Right hindlimb (tissue), 1 donor: ENCODE measurements around the gene TGIF2.
"Not testable (repeated sequence)": the region's sequence is repeated elsewhere in the genome, so short reads cannot be mapped to it uniquely, and the experiment has no call there.

Experiments used
- DNase-seq: peaks from one replicate; pipeline ENCODE4 v3.0.0-alpha.2; 2018

TGIF2 gene

DNA sequence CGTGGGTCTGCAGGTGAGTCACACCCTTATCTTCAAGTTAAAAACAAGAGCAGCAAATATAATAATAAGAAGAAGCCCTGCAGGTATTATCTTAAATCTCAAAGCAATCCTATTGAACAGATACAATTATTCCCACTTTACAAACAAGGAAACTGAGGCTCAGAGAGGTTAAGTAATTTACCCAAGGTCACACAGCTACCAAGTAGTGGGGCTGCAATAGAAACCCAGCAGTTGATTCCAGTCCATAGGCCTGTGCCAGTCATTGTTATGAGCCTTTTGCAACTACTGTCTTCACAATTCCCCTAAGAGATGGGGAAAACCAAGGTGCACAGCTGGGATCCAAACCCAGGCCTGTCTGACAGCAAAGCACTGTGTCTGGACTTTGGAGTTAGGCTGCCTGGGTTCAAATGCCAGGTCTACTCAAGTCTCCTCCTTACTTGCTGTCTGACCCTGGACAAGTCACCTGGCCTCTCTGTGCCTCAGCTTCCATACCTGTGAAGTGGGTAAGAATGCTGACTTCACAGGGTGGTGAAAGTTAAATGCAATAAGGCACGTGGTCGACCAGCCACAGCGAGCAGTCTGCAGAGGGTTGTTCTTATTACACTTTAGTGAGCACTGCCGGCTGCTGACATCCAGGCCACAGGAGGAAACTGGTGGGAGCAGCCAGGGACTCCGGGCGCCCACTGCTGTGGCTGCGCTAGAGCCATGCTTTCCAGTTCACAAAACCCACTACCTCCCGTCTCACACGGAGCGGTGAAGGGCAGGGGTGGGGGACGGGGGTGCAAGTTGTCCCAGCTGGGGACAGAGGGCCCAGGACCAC is 26.0 kb upstream of the TGIF2 start:
- DNase-seq: no peak

DNA sequence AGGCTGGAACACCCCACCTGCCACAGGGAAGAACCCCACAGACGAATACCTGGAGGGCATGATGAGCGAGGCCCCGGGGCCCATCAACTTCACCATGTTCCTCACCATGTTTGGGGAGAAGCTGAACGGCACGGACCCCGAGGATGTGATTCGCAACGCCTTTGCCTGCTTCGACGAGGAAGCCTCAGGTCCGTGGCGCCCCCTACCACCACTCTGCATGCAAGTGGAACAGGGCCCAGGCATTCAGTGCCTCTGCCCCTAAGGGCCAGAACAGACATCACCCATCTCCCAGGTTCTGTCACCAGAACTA is 25.4 kb upstream of the TGIF2 start:
- DNase-seq: no peak

DNA sequence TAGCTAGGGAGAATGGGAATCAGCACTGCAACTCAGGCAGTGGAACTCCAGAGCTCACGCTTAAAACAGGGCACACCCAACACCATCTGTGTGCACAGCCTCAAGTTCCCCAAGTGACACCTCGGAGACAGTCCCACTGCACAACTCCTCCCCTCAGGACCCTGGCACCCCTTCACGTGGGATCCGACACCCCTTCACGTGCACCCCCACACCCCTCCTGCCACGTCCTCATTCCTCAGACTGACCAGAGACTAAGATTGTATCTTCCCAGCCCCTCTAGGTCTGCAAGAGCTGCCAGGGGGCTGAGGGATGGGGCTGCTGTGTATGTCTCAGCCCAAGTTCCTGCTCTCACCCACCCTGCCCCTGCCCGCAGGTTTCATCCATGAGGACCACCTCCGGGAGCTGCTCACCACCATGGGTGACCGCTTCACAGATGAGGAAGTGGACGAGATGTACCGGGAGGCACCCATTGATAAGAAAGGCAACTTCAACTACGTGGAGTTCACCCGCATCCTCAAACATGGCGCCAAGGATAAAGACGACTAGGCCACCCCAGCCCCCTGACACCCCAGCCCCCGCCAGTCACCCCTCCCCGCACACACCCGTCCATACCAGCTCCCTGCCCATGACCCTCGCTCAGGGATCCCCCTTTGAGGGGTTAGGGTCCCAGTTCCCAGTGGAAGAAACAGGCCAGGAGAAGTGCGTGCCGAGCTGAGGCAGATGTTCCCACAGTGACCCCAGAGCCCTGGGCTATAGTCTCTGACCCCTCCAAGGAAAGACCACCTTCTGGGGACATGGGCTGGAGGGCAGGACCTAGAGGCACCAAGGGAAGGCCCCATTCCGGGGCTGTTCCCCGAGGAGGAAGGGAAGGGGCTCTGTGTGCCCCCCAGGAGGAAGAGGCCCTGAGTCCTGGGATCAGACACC is 24.4 kb upstream of the TGIF2 start:
- no peak for DNase-seq

DNA sequence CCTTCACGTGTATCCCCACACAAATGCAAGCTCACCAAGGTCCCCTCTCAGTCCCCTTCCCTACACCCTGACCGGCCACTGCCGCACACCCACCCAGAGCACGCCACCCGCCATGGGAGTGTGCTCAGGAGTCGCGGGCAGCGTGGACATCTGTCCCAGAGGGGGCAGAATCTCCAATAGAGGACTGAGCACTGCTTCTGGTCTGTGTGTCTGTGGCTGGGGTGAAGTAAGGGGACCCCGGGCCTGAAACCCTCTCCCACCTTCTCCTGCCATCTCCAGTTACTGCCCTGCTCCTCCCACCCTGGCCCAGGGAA is 23.8 kb upstream of the TGIF2 start:
- no peak for DNase-seq

DNA sequence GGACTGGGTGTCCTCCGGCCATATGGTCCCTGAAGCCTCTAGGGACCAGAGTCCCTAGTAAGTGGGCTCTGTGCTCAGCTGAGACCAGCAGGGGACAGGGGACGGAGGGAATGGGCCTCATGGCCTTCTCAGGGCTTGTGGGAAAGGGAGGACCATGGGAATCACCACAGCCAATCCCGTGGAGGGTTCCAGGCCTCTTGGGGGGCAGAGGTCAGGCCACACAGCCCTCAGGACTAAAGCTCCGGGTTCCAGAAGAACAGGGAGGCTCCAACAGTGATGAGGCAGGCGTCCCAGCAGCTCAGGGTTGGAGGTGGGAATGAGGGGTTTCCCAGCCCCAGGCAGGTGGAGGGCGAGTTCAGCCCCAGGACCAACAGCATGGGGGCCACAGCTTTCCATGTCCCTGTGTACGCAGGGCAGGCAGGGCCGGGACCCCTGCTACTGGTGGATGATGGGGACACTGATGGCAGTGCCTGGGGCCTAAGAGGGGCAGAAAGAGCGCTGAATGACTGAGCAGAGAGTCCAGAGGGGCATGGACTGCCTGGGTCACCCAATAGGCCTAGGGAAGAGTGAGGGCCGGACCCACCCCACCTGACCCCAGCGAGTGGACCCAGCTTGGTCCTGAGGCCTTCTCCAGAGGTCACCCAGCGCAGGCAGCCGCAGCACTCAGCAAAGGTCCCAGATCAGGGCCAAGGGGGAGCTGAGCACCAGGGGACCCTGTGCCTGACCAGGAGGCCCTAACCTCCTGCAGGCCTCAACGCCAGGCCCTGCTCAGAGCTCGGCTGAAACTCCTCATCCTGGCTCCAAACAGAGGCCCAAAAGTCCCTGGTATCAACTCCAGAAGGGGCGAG is 23.2 kb upstream of the TGIF2 start:
- DNase-seq: no peak

DNA sequence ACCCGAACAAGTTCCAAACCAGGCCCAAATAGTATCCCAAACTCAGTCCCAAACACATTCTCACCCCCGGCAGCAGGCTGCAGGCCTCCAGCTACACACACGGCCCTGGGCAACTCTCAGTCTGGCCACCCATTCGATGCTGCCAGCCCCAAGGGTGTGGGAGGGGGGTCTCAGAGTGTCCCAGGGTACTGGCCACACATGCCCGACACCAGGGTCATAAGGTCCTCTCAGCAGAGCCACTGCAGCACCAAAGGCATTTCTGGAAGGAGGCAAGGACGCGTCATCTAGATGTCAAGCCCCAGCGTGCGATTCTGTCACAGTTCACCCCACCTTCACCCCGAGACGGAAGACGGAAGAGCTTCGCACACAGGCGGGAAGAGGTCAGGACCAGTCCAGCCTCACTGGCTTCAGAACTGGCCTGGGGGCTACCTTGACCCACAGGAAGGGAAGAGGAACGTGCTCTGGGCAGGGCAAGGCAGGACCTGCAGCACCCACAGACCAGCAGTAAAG is 22.6 kb upstream of the TGIF2 start:
- no peak for DNase-seq

DNA sequence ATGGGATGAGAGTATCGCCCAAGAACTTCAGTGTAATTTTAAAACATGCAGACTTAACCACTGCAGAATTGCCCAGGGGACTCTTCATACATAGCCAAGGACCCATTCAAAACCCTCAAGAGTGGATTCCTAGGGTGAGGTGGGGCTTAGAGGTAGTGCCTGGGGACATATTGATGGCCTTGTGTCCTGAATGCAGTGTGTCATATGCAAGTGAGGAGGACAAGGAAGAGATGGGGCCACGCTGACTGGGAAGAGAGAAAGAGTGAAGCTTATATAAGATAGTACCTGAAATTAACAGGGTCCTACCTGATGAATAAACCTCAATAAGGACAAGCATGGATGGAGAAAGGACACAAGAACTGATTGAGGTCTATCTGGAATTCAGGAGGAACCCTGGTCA is 18.1 kb upstream of the TGIF2 start:
- DNase-seq: no peak

DNA sequence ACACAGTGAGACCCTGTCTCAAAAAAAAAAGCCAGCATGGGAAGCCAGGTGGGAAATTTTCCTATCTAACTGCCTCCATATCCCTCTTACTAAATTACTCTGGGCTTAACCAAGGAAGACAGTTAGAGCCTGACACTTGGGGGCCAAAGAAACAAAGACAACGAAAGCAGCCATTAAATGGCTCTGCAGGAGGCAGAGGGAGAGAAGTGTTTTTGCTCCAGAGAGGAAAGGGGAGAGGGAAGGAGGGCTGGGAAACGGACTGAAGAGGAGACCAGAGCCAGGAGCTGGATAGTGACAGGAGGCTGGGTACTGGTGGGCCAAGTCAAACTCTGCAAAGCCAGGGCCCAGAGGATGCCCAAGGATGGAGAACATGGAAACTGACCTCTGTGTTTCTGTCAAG is 10.7 kb upstream of the TGIF2 start:
- DNase-seq: no peak

DNA sequence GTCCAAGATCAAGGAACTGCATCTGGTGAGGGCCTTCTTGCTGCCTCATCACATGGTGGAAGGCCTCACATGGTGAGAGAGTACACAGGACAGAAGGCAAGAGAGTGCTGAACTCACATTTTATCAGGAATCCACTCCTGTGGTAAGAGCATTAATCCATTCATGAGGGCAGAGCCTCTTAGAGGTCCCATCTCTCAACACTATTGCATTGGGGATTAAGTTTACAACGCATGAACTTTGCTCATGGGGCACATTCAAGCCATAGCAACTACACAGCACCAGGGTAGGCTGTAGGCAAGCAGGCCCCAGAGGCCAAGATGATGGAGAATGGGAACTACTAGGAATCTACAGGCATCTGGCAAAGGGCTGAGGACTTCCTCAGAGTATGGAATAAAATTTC is 10.0 kb upstream of the TGIF2 start:
- DNase-seq: no peak

DNA sequence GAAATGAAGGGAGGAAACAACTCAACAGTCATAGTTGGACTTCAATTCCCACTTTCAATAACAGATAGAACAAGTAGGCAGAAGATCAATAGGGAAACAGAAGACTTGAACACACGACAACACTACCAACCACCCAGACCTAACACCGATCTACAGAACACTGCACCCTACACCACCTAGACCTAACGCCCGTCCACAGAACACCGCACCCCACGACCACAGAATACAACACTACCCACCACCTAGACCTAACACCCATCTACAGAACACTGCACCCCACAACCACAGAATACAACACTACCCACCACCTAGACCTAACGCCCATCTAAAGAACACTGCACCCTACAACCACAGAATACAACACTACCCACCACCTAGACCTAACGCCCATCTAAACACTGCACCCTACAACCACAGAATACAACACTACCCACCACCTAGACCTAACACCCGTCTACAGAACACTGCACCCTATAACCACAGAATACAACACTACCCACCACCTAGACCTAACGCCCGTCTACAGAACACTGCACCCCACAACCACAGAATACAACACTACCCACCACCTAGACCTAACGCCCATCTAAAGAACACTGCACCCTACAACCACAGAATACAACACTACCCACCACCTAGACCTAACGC is 9.2 kb upstream of the TGIF2 start:
- not testable (repeated sequence) for DNase-seq

DNA sequence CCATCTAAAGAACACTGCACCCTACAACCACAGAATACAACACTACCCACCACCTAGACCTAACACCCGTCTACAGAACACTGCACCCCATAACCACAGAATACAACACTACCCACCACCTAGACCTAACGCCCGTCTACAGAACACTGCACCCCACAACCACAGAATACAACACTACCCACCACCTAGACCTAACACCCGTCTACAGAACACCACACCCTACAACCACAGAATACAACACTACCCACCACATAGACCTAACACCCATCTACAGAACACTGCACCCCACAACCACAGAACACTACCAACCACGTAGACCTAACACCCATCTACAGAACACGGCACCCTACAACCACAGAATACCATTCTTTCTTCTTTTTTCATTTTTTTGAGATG is 8.7 kb upstream of the TGIF2 start:
- not testable (repeated sequence) for DNase-seq

DNA sequence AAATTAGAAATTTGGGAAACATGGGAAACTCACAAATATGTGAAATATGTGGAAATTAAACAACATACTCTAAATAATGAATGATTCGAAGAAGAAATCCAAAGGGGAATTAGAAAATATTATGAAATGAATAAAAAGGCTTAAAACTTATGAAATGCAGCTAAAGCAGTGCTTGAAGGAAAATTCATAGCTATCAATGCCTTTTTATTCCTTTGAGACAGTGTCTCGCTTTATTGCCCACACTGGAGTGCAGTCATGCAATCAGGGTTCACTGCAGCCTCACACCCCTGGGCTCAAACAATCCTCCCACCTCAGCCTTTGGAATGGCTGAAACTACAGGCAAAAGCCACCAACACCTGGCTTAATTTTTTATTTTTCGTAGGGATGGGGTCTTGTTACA is 7.9 kb upstream of the TGIF2 start:
- no peak for DNase-seq

DNA sequence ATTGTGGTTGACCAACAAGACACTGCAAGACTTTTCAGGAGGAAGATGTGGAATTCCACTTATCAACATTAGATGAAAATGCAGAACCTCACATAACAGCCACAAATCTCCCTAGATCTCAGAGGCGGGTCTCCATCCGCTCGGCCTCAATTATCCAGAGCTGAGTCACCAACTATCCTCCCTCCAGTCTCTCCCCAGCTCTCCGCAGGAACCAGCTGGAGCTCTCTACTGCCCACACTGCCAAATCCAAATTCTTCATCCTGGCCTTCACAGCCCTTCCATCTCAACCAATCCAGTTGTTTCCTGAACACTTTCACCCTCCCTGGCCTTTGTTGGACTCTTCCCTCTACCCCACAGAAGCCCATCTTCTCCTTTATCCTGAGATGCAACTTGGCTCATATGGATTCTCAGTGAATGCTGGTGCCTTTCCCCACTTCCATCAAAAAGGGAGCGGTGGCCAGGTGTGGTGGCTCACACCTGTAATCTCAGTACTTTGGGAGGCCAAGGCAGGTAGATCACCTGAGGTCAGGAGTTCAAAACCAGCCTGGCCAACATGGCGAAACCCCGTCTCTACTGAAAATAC is 3.5 kb upstream of the TGIF2 start:
- no peak for DNase-seq

DNA sequence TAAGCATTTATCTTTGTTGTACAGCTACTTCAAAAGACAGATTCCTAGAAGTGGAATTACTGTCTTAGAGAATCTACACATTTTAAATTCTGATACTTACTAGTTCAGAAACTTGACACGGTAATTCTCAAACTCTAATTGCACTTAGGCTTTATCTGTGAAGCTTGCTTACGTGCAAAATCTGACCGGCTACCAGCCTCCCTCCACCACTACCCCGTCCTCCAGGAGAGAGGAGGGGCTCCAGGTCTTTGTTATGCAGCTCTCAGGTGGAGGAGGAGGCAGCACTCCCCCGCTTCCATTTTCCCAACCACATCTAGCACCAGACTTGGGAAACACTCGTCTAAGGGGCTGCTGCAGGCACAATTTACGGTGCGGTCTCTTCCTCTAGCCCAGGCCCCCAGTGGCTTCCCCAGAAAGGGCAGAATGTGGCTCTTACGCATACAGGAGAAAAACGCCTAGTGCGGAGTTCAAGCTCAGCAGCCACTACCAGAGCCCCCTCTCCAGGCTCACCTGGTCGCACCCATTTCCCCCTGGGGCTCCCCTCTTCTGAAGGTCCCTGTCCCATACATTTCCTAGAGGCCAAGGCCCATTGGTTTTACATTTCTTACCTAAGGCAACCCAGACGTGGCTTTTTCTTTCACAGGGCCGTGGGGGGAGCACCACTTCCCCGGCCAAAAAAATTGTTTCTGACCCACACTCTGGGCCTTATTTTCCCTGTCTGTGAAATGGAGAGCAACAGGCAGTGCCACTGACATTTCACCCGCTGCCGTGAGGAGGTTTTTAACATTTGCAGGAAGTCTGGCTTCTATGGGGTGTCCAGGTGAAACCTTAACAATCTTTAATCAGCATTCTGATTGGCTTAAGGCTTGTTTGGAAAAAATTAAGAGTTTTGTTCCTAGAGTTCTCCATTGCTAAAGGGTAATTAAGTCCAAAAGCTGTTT is 1.6 kb upstream of the TGIF2 start:
- DNase-seq: no peak

DNA sequence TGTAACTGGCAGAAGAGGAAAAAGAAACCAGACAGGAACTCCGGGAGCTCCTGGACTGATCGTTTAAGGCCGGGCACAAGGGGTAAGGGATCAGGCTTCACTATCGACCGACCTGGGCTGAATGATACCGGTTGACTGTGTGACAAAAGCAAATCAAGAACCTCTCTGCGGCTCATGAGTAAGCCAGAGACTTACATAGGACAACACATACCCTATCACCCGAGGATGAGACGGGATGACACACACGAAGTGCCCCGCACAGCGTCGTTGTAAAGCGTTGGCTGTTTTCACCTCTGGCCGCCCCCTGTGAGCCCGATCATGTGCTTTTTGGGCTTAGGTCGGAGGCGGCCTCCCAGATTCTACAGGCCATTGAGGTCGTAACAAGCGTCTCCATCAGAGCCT is 695 bp upstream of the TGIF2 start:
- DNase-seq: no peak

DNA sequence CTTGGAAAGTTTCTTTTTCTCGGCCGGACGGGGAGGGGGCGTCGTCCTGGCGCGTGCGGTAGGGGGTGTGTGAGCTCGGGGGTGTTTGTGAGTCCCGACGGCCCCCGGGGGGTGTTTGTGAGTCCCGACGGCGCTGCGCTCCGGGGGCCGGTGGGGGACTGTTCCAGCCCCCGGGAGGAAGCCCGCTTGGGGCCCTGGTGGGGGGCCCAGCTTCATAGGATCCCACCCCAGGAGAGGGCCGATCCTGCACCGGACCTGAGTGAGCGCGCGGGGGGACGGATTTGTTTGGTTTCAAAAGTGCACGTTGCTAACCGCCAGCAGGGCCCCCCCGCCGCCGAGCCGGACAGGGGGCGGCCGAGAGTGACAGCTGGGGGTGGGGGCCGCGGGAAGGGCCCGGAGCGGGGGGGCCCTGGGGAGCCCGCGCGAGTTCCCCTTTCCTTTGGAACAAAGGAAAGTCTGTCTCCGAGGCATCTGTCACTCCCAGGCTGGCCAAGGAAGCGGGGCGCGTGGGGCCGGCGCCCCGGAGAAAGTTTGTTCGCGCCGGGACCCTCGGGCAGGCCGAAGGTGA is 485 bp downstream of the TGIF2 start:
- peak; percentile 72 for DNase-seq

DNA sequence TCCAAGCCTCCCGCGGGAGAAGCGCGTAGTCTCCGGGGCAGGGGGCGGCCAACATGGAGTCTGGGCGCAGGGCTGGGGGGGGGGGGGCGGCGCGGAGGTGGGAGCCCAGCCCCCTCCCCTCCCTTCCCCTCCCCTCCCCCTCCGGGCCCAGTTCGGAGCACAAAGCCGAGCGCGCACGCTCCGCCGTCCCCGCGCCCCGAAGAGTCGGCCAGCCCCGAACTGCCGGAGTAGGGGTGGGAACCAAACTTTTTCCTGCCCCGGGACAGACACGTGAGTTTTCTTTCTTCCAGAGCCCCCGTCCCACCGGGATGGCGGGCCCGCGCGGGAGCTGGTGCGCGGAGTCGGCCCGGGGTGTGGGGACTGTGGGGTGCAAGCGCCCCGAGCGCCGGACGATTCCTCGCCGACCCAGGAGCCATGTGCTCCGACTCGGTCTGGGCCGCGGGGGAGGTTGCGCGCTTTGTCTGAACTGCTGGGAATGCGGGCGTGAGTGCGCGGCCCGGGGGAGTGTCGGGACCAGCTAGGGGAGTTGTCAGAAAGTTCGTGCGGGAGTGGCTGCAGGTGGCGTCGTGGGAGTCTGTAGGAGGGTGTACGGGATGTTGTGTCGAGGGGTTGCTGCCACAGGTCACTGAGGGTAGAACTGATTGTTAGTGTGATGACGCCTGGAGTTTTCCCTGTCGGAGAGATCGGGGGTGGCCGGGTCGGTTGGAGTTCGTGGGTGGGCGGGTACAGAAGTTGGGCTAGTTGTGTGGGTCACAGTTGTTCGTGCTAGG is 1.2 kb downstream of the TGIF2 start:
- DNase-seq: peak; percentile 75

DNA sequence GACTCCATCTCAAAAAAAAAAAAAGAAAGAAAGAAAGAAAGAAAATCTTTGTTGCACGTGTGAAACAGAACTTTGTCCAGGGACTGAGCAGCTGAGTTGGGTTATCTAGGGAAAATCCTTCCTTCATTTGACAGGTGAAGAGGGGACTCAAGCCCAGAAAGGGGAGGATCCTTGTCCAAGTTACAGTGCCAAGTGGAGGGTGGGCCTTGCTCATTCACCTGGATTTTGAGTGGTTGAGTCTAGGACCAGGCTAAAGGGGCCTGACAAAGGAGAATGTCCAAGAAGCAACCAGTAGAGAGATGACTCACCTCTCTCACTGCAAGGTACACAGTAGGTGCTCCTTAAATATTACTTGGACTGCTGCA is 2.7 kb downstream of the TGIF2 start:
- DNase-seq: no peak

DNA sequence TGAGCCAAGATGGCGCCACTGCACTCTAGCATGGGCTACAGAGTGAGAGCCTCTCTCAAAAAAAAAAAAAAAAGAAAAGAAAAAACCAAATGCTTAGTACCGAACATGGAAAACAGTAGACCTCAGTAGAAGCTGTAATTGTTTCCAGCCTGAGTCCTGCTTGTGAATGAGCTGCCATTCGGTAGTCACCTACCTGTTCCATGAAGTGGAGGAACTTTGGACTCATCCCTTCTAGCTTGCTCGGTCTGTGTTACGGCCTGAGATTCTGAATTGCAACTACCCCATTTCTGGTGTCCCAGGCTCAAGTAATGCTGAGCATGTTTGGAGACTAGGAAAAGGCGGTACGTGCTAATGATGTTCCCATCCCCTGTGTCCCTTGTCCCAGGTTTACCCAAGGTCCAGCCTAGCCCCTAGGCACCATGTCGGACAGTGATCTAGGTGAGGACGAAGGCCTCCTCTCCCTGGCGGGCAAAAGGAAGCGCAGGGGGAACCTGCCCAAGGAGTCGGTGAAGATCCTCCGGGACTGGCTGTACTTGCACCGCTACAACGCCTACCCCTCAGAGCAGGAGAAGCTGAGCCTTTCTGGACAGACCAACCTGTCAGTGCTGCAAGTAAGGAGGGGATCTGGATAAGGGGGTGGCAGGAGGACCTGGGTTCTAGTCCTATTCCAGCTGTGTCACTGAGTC is 5.1 kb downstream of the TGIF2 start:
- DNase-seq: no peak
